A673 (cell line): ENCODE measurements around the gene PLSCR1.

Experiments used
- EZH2 ChIP-seq: fragments of 200-600 bp; sonication (generic); IDR thresholded peaks from 2 replicates; pipeline ENCODE4 v1.6.1; 2017; ENCODE audit warnings: borderline replicate concordance, low read depth, mild to moderate bottlenecking, mixed read lengths, antibody characterized with exemption, low read length; ENCODE audit not compliant: poor library complexity, severe bottlenecking
- TF ChIP-seq, protein P1 (sequence below): fragments of 300-800, 200-600 bp; sonication (generic); conservative IDR thresholded peaks from 2 replicates; pipeline ENCODE4 v1.5.1; 2017; ENCODE audit warnings: low read depth, mild to moderate bottlenecking, antibody characterized with exemption, low read length, moderate library complexity, mixed read lengths

- TF ChIP-seq, protein P1, sequence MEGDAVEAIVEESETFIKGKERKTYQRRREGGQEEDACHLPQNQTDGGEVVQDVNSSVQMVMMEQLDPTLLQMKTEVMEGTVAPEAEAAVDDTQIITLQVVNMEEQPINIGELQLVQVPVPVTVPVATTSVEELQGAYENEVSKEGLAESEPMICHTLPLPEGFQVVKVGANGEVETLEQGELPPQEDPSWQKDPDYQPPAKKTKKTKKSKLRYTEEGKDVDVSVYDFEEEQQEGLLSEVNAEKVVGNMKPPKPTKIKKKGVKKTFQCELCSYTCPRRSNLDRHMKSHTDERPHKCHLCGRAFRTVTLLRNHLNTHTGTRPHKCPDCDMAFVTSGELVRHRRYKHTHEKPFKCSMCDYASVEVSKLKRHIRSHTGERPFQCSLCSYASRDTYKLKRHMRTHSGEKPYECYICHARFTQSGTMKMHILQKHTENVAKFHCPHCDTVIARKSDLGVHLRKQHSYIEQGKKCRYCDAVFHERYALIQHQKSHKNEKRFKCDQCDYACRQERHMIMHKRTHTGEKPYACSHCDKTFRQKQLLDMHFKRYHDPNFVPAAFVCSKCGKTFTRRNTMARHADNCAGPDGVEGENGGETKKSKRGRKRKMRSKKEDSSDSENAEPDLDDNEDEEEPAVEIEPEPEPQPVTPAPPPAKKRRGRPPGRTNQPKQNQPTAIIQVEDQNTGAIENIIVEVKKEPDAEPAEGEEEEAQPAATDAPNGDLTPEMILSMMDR: no peak
- no peak for TF ChIP-seq EZH2
Measured at GRCh38 chr3:146547235-146547835, 2.9 kb upstream of the PLSCR1 start.
